ENCODE data around the gene SATB2.

DNA sequence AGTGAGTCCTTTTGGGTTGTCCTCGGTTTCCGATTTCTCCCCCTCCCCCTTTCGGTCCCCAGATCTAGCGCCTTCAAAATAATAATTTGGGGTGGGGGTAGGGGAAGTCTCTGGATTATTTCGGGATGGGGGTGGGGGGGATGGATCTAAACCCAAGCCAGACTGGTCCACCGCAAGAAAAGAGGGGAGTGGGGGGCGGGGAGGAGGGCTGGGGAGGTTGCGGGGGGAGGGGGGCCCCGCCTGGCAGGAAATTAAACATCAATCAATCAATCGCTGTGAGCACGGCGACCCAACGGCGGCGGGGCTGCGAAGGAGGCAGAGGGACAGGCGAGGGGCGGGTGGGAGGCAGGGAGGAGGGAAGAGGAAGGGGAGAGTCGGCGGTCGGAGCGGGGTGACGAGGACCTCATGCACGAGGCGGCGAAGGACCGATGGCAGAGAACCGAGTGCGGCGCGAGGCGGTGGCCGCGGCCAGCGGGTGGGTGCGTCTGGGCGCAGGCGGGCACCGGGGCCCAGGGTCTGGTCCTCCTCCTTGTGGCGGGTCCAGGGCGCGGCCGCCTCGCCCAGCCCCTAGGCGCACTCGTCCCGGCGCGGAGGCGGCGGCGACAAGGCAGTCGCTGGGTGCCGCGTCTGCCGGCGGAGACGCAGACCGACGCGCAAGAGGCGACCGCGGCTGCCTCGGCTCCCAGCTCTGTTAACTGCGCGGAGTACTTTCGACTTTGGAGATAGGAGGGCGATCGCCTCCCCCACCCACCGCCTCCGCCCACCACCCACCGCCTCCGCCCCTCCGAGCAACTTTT, 468 bp upstream of the SATB2 start:
- TF ChIP-seq, protein P1, sequence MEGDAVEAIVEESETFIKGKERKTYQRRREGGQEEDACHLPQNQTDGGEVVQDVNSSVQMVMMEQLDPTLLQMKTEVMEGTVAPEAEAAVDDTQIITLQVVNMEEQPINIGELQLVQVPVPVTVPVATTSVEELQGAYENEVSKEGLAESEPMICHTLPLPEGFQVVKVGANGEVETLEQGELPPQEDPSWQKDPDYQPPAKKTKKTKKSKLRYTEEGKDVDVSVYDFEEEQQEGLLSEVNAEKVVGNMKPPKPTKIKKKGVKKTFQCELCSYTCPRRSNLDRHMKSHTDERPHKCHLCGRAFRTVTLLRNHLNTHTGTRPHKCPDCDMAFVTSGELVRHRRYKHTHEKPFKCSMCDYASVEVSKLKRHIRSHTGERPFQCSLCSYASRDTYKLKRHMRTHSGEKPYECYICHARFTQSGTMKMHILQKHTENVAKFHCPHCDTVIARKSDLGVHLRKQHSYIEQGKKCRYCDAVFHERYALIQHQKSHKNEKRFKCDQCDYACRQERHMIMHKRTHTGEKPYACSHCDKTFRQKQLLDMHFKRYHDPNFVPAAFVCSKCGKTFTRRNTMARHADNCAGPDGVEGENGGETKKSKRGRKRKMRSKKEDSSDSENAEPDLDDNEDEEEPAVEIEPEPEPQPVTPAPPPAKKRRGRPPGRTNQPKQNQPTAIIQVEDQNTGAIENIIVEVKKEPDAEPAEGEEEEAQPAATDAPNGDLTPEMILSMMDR (conservative IDR thresholded peaks at IDR 0.05; ENCODE audit: low read depth, low read length): no peak
- no peak for TF ChIP-seq EZH2phosphoT487 (IDR thresholded peaks at IDR 0.05; ENCODE audit: borderline replicate concordance, low read length)
- no peak for TF ChIP-seq EZH2 (IDR thresholded peaks at IDR 0.05; ENCODE audit: low read length, unreplicated experiment)
